ENCODE data around the gene AAK1.

DNA sequence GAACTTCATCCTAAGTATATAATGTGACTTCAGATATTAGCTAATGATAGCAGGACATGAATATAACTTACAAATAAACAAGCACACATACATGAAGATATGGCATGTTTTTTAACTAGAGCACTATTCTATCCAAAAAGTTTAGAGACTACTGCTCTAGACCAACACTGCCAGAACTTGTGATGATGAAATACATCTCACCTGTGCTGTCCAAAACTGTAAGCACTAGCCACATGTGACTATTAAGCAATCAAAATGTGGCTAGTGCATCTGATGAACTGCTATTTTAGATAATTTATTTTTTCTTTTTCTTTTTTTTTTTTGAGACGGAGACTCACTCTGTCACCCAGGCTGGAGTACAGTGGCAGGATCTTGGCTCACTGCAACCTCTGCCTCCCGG lies 7.1 kb downstream of the AAK1 start:
- TF ChIP-seq POLR2A (IDR thresholded peaks at IDR 0.05) = no peak
- TF ChIP-seq, protein P1, sequence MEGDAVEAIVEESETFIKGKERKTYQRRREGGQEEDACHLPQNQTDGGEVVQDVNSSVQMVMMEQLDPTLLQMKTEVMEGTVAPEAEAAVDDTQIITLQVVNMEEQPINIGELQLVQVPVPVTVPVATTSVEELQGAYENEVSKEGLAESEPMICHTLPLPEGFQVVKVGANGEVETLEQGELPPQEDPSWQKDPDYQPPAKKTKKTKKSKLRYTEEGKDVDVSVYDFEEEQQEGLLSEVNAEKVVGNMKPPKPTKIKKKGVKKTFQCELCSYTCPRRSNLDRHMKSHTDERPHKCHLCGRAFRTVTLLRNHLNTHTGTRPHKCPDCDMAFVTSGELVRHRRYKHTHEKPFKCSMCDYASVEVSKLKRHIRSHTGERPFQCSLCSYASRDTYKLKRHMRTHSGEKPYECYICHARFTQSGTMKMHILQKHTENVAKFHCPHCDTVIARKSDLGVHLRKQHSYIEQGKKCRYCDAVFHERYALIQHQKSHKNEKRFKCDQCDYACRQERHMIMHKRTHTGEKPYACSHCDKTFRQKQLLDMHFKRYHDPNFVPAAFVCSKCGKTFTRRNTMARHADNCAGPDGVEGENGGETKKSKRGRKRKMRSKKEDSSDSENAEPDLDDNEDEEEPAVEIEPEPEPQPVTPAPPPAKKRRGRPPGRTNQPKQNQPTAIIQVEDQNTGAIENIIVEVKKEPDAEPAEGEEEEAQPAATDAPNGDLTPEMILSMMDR (IDR thresholded peaks at IDR 0.05) = no peak
- no peak for TF ChIP-seq POLR2AphosphoS5 (IDR thresholded peaks at IDR 0.05)
- TF ChIP-seq EP300 (IDR thresholded peaks at IDR 0.05; ENCODE audit: low read depth) = no peak
